ENCODE results near the gene HSPH1.

Gene HSPH1

DNA sequence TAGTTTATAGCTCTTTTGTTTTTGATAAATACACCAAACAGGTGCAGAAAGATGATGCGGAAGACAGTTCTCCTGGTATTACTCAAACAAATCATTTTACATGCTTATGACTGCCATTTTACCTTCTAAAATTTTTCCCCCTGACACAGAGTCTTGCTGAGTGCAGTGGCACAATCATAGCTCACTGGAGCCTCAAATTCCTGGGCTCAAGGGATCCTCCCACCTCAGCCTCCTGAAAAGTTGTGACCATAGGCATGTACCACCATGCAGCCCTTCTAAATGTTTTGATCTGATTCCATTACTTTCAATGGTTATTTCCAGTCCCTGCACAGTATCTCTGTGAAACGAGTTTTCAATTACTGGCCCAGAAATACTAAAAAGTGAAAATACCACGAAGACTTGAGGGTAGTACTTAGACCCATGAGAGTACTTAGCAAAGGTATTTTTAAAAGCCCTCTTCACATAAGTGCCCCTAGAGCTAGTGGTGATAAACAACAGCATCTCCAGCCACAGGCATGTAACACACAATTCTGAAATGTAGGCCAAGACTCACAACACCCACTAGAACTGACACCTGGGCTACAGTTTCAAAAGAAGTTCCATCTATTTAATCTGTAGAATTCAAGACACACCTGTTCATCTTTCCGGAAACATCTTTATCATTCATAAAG lies 11.3 kb downstream of the HSPH1 start:
- Histone ChIP-seq H4K20me1 (ENCODE audit: insufficient read depth, low read length, poor library complexity, severe bottlenecking) (peaks cover 22% of the 10 kb centered on the region), H3K9ac (ENCODE audit: low read depth, low read length, poor library complexity, severe bottlenecking) (no peak overlapping the region), H3K36me3 (ENCODE audit: insufficient read depth, low read length) (peaks cover 98% of the 10 kb centered on the region), H3K4me2 (ENCODE audit: low read depth, low read length, poor library complexity, severe bottlenecking) (no peak overlapping the region), H2AFZ (ENCODE audit: low read length) (no peak overlapping the region), H3K79me2 (ENCODE audit: insufficient read depth, low read length) (peaks cover 21% of the 10 kb centered on the region), H3K9me2 (replicated peaks; ENCODE audit: low read depth, low read length) (no peaks in the 10 kb centered on the region), H3K9me3 (ENCODE audit: insufficient read depth, low read depth, low read length) (no peaks in the 10 kb centered on the region), H3K27me3 (ENCODE audit: insufficient read depth, low read length, poor library complexity, severe bottlenecking) (no peaks in the 10 kb centered on the region), H3K4me1 (ENCODE audit: insufficient read depth, low read length, poor library complexity, severe bottlenecking) (peaks cover 8% of the 10 kb centered on the region), H3F3A (ENCODE audit: low read depth) (no peaks in the 10 kb centered on the region), H3K4me3 (ENCODE audit: low read length, poor library complexity, severe bottlenecking) (no peak overlapping the region)
- TF ChIP-seq EZH2phosphoT487 (IDR thresholded peaks at IDR 0.05; ENCODE audit: borderline replicate concordance), result no peak
- TF ChIP-seq, protein P1, sequence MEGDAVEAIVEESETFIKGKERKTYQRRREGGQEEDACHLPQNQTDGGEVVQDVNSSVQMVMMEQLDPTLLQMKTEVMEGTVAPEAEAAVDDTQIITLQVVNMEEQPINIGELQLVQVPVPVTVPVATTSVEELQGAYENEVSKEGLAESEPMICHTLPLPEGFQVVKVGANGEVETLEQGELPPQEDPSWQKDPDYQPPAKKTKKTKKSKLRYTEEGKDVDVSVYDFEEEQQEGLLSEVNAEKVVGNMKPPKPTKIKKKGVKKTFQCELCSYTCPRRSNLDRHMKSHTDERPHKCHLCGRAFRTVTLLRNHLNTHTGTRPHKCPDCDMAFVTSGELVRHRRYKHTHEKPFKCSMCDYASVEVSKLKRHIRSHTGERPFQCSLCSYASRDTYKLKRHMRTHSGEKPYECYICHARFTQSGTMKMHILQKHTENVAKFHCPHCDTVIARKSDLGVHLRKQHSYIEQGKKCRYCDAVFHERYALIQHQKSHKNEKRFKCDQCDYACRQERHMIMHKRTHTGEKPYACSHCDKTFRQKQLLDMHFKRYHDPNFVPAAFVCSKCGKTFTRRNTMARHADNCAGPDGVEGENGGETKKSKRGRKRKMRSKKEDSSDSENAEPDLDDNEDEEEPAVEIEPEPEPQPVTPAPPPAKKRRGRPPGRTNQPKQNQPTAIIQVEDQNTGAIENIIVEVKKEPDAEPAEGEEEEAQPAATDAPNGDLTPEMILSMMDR (conservative IDR thresholded peaks at IDR 0.05; ENCODE audit: low read length), result no peak

DNA sequence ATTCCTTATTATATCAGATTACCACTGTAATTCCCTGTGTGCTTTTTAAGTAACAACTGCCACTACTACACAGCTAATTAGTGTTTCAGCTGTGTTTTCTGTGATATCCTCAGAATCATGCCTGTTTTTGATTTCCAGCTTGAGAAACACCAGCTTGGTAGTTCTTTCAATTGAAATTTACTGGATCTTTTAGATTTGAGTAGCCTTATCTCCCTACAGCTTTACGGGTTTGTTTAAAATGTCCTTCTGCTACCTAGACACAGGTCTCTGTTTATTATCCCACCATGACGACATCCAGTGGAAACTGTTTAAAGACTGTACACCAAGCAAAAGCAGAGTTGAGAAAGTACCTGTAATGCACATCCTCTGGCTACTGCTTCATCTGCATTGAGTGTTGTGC lies 12.1 kb downstream of the HSPH1 start:
- Histone ChIP-seq H3K79me2 (ENCODE audit: insufficient read depth, low read length) (peaks cover 17% of the 10 kb centered on the region), H3K4me3 (ENCODE audit: low read length, poor library complexity, severe bottlenecking) (no peak overlapping the region), H2AFZ (ENCODE audit: low read length) (no peak overlapping the region), H3F3A (ENCODE audit: low read depth) (no peaks in the 10 kb centered on the region), H3K27me3 (ENCODE audit: insufficient read depth, low read length, poor library complexity, severe bottlenecking) (no peaks in the 10 kb centered on the region), H4K20me1 (ENCODE audit: insufficient read depth, low read length, poor library complexity, severe bottlenecking) (peaks cover 18% of the 10 kb centered on the region), H3K9ac (ENCODE audit: low read depth, low read length, poor library complexity, severe bottlenecking) (no peak overlapping the region), H3K9me3 (ENCODE audit: insufficient read depth, low read depth, low read length) (no peaks in the 10 kb centered on the region), H3K4me2 (ENCODE audit: low read depth, low read length, poor library complexity, severe bottlenecking) (no peak overlapping the region), H3K9me2 (replicated peaks; ENCODE audit: low read depth, low read length) (no peaks in the 10 kb centered on the region), H3K36me3 (ENCODE audit: insufficient read depth, low read length) (peaks cover 98% of the 10 kb centered on the region), H3K4me1 (ENCODE audit: insufficient read depth, low read length, poor library complexity, severe bottlenecking) (peaks cover 6% of the 10 kb centered on the region)
- TF ChIP-seq EZH2phosphoT487 (IDR thresholded peaks at IDR 0.05; ENCODE audit: borderline replicate concordance), result no peak
- TF ChIP-seq, protein P1 (conservative IDR thresholded peaks at IDR 0.05; ENCODE audit: low read length), result no peak

DNA sequence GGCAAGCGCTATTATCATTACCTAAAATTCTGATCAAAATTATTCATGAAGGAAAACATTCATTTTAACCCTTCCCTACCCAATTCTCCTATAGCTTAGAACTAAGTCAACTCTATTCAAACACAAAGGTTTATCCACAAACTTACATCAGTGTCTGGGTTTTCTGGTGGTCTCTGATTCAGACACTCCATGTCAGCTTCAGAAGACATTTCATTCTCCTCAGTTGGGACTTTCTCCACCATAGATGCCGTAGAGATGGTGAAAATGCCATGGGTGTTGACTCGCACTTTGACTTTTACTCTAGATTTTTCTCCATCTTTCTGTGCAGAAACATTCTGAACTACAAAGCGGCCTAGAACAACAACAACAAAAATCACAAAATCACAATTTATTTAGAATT lies 16.3 kb downstream of the HSPH1 start:
- Histone ChIP-seq H3K9ac (ENCODE audit: low read depth, low read length, poor library complexity, severe bottlenecking) (no peak overlapping the region), H3K4me1 (ENCODE audit: insufficient read depth, low read length, poor library complexity, severe bottlenecking) (peaks cover 3% of the 10 kb centered on the region), H3K4me2 (ENCODE audit: low read depth, low read length, poor library complexity, severe bottlenecking) (no peak overlapping the region), H2AFZ (ENCODE audit: low read length) (no peak overlapping the region), H3K4me3 (ENCODE audit: low read length, poor library complexity, severe bottlenecking) (no peak overlapping the region), H3K9me3 (ENCODE audit: insufficient read depth, low read depth, low read length) (no peaks in the 10 kb centered on the region), H3K36me3 (ENCODE audit: insufficient read depth, low read length) (peaks cover 98% of the 10 kb centered on the region), H3K79me2 (ENCODE audit: insufficient read depth, low read length) (peaks cover 15% of the 10 kb centered on the region), H3F3A (ENCODE audit: low read depth) (no peaks in the 10 kb centered on the region), H3K9me2 (replicated peaks; ENCODE audit: low read depth, low read length) (no peaks in the 10 kb centered on the region), H3K27me3 (ENCODE audit: insufficient read depth, low read length, poor library complexity, severe bottlenecking) (no peaks in the 10 kb centered on the region), H4K20me1 (ENCODE audit: insufficient read depth, low read length, poor library complexity, severe bottlenecking) (peaks cover 7% of the 10 kb centered on the region)
- TF ChIP-seq, protein P1 (conservative IDR thresholded peaks at IDR 0.05; ENCODE audit: low read length), result no peak
- no peak for TF ChIP-seq EZH2phosphoT487 (IDR thresholded peaks at IDR 0.05; ENCODE audit: borderline replicate concordance)
